Measurements from ENCODE around the gene DCUN1D4. TPM values are rescaled to one million over a fixed set of nuclear protein-coding genes. Genes with fewer than 3 reads are reported as not detected.

The DCUN1D4 gene
- total RNA-seq, 6 experiments from 2014 or later: 22.6 to 62.4 (median 37.0) TPM

GRCh38 chr4:51855751-51856150 is 12.8 kb downstream of the DCUN1D4 start:
- WGBS (ENCODE audit: insufficient coverage, low coverage, low lambda C conversion rate, missing lambda C conversion rate): 39% methylated on average over 3 of the region's 3 CpGs
- intact Hi-C loops (cut with DNase I): no loop called here
- H3K4me1 ChIP-seq: peaks cover 0 to 80% (median 29%) of the 10 kb centered on the region in 4 donors
- no peaks in the 10 kb centered on the region for H3K9me3 ChIP-seq
- no peak for DNase-seq
- ATAC-seq: peak in 1 of 4 donors; percentile 18
- H3K4me3 ChIP-seq: no peak overlapping the region
- no peaks in the 10 kb centered on the region for H3K36me3 ChIP-seq
- H3K27ac ChIP-seq: peak overlapping the region in 1 of 3 donors; percentile 7
- H3K27me3 ChIP-seq: no peaks in the 10 kb centered on the region
- TF ChIP-seq POLR2A (IDR thresholded peaks at IDR 0.05) (no peak), CTCF (IDR thresholded peaks at IDR 0.05) (no peak)

- Histone ChIP-seq H3K36me3 (peaks cover 0 to 3% (median 1%) of the 10 kb centered on the region in 4 donors), H3K27ac (peak overlapping the region in 2 of 3 donors; percentile 39 to 55), H3K27me3 (no peaks in the 10 kb centered on the region), H3K4me1 (peaks cover 0 to 60% (median 20%) of the 10 kb centered on the region in 4 donors), H3K4me3 (peak overlapping the region in 1 of 3 donors; percentile 15), H3K9me3 (no peaks in the 10 kb centered on the region)
- DNase-seq (no peak), ATAC-seq (peak; percentile 85 to 91 (median 89))
- 21% methylated on average over 3 of the region's 3 CpGs for WGBS (ENCODE audit: insufficient coverage, low coverage, low lambda C conversion rate, missing lambda C conversion rate)
- no peak for TF ChIP-seq POLR2A (IDR thresholded peaks at IDR 0.05)
- no peak for TF ChIP-seq CTCF (IDR thresholded peaks at IDR 0.05)
- intact Hi-C loops (cut with DNase I): no loop called here
Observed at GRCh38 chr4:51858605-51859202, 15.8 kb downstream of the DCUN1D4 start.

- Histone ChIP-seq H3K9me3 (no peaks in the 10 kb centered on the region), H3K4me1 (peaks cover 0 to 60% (median 16%) of the 10 kb centered on the region in 4 donors), H3K4me3 (no peak overlapping the region), H3K36me3 (peaks cover 0 to 9% (median 4%) of the 10 kb centered on the region in 4 donors), H3K27me3 (no peaks in the 10 kb centered on the region), H3K27ac (peak overlapping the region in 2 of 3 donors; percentile 39 to 55)
- 43% methylated on average over 4 of the region's 4 CpGs for WGBS (ENCODE audit: insufficient coverage, low coverage, low lambda C conversion rate, missing lambda C conversion rate)
- no peak for DNase-seq
- TF ChIP-seq CTCF (IDR thresholded peaks at IDR 0.05): no peak
- no peak for TF ChIP-seq POLR2A (IDR thresholded peaks at IDR 0.05)
- peak in 3 of 4 donors; percentile 37 to 59 (median 39) for ATAC-seq
- intact Hi-C loops (cut with DNase I): no loop called here
Observed at GRCh38 chr4:51859476-51860031, 16.6 kb downstream of the DCUN1D4 start.

- Histone ChIP-seq H3K4me1 (peaks cover 0 to 47% (median 7%) of the 10 kb centered on the region in 4 donors), H3K27me3 (no peaks in the 10 kb centered on the region), H3K36me3 (peaks cover 0 to 24% (median 9%) of the 10 kb centered on the region in 4 donors), H3K27ac (no peak overlapping the region), H3K9me3 (no peaks in the 10 kb centered on the region), H3K4me3 (no peak overlapping the region)
- WGBS (ENCODE audit: insufficient coverage, low coverage, low lambda C conversion rate, missing lambda C conversion rate): 17% methylated on average over 1 of the region's 1 CpG
- TF ChIP-seq CTCF (IDR thresholded peaks at IDR 0.05) (no peak), POLR2A (IDR thresholded peaks at IDR 0.05) (no peak)
- intact Hi-C loops (cut with DNase I): no loop called here
- ATAC-seq (no peak), DNase-seq (no peak)
Observed at GRCh38 chr4:51862199-51862598, 19.2 kb downstream of the DCUN1D4 start.
